Heart left ventricle (tissue), 13 donors: ENCODE measurements around the gene ACSL1.

Experiments used
- CTCF ChIP-seq, 12 donors: fragments of 200-600 bp; sonication (generic) in 4 of 12; IDR thresholded peaks; one replicate each; pipeline versions ENCODE4 v1.5.0 to v1.8.0; 2018 to 2022; ENCODE audit warnings: antibody characterized with exemption in 12 of 12, mild to moderate bottlenecking in 5 of 12
- POLR2A ChIP-seq, 2 donors: fragments of 450-650 bp; IDR thresholded peaks; one replicate each; pipeline ENCODE4 v1.6.1; 2017; ENCODE audit warnings: antibody characterized with exemption in 2 of 2, mild to moderate bottlenecking in 2 of 2, moderate library complexity in 2 of 2
- donor health status: ischemic (EF 13 %, LVEDD 7.1; RV severe dilation, severe dysfunction).
- donor health status: DM: no; HTN: yes; CAD: no.
- donor health status: DM: no; HTN: no; CAD: no.
- donor health status: ischemic (EF 25% LVEDD 6.9; RV normal size, moderate dysfunction).
- donor health status: ischemic (EF 25% LVEDD 5.7; RV mildly dilated, moderate dysfunction).
- donor health status: ischemic (EF 35%, LVEDD 5.7; RV mildly dilated, moderate dysfunction).
- donor health status: nonischemic (EF 11% LVEDD 7.7; RV severe dilation, severe dysfunction).
- donor health status: DM: yes; HTN: yes; CAD: no.
- donor health status: PGD.
- donor health status: ischemic (EF 29% LVEDD 5.4; RV normal size, mild dysfunction).
- donor health status: nonischemic (EF 23%, LVEDD 6.1; RV moderate dilation, normal function).

GRCh38 chr4:184824776-184825084 is 1.0 kb downstream of the ACSL1 start:
- TF ChIP-seq CTCF (IDR thresholded peaks at IDR 0.05) (no peak), POLR2A (IDR thresholded peaks at IDR 0.05) (no peak)
